GM18505 (cell line): ENCODE measurements around the gene GPRC5B.

Experiments
- ATAC-seq: cut with Tn5 transposase; IDR thresholded peaks from one replicate; pipeline ENCODE4 v1.9.1; 2021; ENCODE audit not compliant: unreplicated experiment
- POLR2A ChIP-seq: IDR thresholded peaks from 4 replicates; pipeline ENCODE4 v1.6.1; 2011; ENCODE audit warnings: borderline replicate concordance; ENCODE audit not compliant: insufficient read depth, insufficient read length; ENCODE audit errors: extremely low read depth

Gene GPRC5B

GRCh38 chr16:19841184-19841583 is 43.5 kb downstream of the GPRC5B start:
- TF ChIP-seq POLR2A = no peak
- ATAC-seq = no peak

- no peak for ATAC-seq
- no peak for TF ChIP-seq POLR2A
These were observed 44.0 kb downstream of the GPRC5B start for GRCh38 chr16:19840524-19841110.

- no peak for ATAC-seq
- TF ChIP-seq POLR2A = no peak
These were observed 46.5 kb downstream of the GPRC5B start for GRCh38 chr16:19837984-19838707.

DNA sequence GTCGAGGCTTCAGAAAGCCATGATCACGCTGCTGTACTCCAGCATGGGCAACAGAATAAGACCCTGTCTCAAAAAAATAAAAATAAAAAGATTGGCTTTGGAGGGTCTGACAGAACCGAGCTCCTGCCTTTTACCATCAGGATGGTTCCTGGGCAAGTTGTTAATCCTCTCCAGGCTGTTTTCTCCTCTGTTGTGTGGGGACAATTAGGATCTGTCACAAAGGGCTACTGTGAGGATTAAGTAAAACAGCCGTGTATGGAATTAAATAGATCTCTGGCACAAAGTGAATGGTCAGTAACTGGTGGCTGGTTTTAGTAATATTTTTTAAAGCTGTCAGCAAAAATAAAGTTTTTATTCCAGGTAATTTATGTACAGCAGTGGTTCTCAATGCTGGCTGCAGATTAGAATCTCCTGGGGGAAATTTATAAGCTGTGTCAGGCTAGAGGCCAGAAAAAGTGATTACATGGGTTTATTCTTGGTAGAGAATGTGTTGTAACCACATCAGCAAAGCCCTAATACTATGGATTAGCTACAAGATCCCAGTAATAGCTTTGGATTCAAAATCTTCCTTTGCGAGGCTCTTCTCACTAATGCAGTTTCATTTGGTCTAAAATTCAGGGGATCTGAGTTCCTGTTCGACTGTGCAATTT is 47.2 kb downstream of the GPRC5B start:
- TF ChIP-seq POLR2A = no peak
- no peak for ATAC-seq

- no peak for ATAC-seq
- TF ChIP-seq POLR2A = no peak
These were observed 48.7 kb downstream of the GPRC5B start for GRCh38 chr16:19835968-19836421.

GRCh38 chr16:19835196-19835595 is 49.5 kb downstream of the GPRC5B start:
- TF ChIP-seq POLR2A = no peak
- ATAC-seq = no peak

- TF ChIP-seq POLR2A = no peak
- no peak for ATAC-seq
These were observed 51.1 kb downstream of the GPRC5B start for GRCh38 chr16:19833581-19833980.

DNA sequence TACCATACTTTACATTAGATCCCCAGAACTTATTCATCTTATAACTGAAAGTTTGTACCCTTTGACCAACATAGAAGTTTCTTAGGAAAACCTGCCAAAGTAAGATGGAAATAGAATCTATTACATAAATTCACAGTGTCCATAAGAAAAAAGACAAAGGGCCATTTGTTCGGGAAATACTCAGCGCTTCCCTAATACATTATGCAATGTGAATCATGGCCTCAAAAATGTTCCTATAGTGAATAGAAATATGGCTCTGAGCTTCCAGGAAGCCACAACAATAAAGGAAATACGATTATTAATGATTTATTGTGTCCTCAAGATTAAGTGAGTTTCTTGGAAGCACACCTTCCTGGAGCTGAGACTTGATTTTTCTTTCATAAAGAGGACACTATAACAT is 51.5 kb downstream of the GPRC5B start:
- TF ChIP-seq POLR2A = no peak
- ATAC-seq = no peak

- ATAC-seq = no peak
- TF ChIP-seq POLR2A = no peak
These were observed 53.0 kb downstream of the GPRC5B start for GRCh38 chr16:19831678-19832077.

DNA sequence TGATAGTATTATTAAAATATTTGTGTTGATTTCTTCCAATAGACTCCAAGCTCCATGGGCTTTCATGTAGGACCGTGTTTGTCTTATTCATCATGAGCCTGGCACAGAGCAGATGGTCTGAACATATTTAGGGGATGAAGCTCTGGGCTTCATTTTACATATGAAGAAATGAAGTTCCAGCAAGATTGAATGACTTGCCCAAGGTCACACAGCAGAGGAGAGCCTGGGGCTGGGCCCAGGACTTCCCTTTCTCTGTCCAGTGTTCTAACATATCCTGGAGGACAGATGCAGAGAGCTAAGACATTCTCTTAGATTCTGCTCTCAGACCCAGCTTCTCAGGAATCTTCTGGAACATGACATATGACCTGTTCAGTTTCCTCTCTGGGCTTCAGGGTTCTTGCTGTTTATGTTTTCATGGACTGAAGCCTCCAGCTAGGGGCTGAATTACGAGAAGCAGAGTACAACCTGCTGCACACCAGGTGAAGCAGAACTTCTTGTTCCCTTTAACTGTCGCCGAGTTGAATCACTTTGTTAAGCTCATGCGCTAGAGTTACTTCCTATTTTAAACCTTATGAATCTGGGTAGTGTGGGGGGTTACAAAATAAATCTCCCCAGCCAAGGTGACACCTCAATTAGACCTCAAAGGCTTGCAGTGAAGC is 53.6 kb downstream of the GPRC5B start:
- TF ChIP-seq POLR2A = no peak
- no peak for ATAC-seq

- no peak for TF ChIP-seq POLR2A
- ATAC-seq = no peak
These were observed 54.6 kb downstream of the GPRC5B start for GRCh38 chr16:19829844-19830692.

DNA sequence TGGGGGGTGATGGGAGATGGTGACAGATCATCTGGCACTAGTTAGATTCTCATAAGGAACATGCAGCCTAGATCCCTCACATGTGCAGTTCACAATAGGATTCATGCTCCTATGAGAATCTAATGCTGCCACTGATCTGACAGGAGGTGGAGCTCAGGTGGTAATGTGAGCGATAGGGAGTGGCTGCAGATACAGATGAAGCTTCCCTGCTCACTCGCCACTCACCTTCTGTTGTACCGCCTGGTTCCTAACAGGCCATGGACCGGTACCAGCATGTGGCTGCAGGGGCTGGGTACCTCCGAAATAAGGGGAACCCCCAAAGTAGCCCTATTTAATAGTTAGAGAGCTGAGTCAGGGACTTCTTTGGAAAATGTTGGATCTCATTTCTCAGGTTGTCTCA is 60.4 kb downstream of the GPRC5B start:
- no peak for ATAC-seq
- TF ChIP-seq POLR2A = no peak

- no peak for TF ChIP-seq POLR2A
- no peak for ATAC-seq
These were observed 61.3 kb downstream of the GPRC5B start for GRCh38 chr16:19823322-19823721.
